CD14-positive monocyte (primary cell): Measurements from ENCODE around the gene TXNL4A. TPM values are rescaled to one million over a fixed set of nuclear protein-coding genes. Genes with fewer than 3 reads are reported as not detected.
"Not testable (repeated sequence)": the region's sequence is repeated elsewhere in the genome, so short reads cannot be mapped to it uniquely, and the experiment has no call there.

ENCODE experiments used
- DNase-seq, 3 donors: peaks; one replicate each; pipeline ENCODE4 v3.0.0-alpha.2; 2011 to 2022
- H2AFZ ChIP-seq: 2 replicates; pipeline ENCODE4 v1.6.0; 2012; ENCODE audit warnings: mild to moderate bottlenecking, low read depth, low read length, inconsistent platforms; ENCODE audit not compliant: insufficient read depth, poor library complexity, severe bottlenecking
- H3K27ac ChIP-seq, 2 donors: 1 replicate in 1 of 2; 2 replicates in 1 of 2; pipeline ENCODE4 v1.5.1; 2012 to 2013; ENCODE audit warnings: low read length in 2 of 2, control low read depth in 1 of 2, inconsistent platforms in 1 of 2, low read depth in 1 of 2, mild to moderate bottlenecking in 1 of 2
- H3K27me3 ChIP-seq, 2 donors: one replicate each; pipeline versions ENCODE4 v1.6.0 to v1.6.1; 2011 to 2013; ENCODE audit warnings: low read length in 2 of 2; ENCODE audit not compliant: control insufficient read depth in 2 of 2, insufficient read depth in 2 of 2
- H3K36me3 ChIP-seq, 2 donors: replicated peaks in 1 of 2; 1 replicate in 1 of 2; 2 replicates in 1 of 2; pipeline versions ENCODE4 v1.5.1 to v1.6.1; 2012 to 2013; ENCODE audit warnings: low read length in 2 of 2, control low read depth in 1 of 2, inconsistent platforms in 1 of 2, mild to moderate bottlenecking in 1 of 2; ENCODE audit not compliant: insufficient read depth in 2 of 2, control insufficient read depth in 1 of 2
- H3K4me1 ChIP-seq, 2 donors: 1 replicate in 1 of 2; 2 replicates in 1 of 2; pipeline versions ENCODE4 v1.5.1 to v1.6.1; 2012 to 2013; ENCODE audit warnings: low read length in 2 of 2, control low read depth in 1 of 2, inconsistent platforms in 1 of 2, mild to moderate bottlenecking in 1 of 2, moderate library complexity in 1 of 2; ENCODE audit not compliant: insufficient read depth in 2 of 2, control insufficient read depth in 1 of 2
- H3K4me2 ChIP-seq: replicated peaks from 2 replicates; pipeline ENCODE3; 2012; ENCODE audit warnings: low read length, moderate library complexity, mild to moderate bottlenecking; ENCODE audit not compliant: poor library complexity, severe bottlenecking; ENCODE audit errors: extremely low read depth
- H3K4me3 ChIP-seq, 3 experiments: fragments of 200-600 bp in 1 of 3; sonication (generic) in 1 of 3; replicated peaks in 1 of 3; 1 replicate in 2 of 3; 2 replicates in 1 of 3; pipeline ENCODE4 v1.5.1; 2011 to 2013; ENCODE audit warnings: low read length in 3 of 3, mild to moderate bottlenecking in 3 of 3, control low read depth in 2 of 3, low read depth in 2 of 3, inconsistent platforms in 1 of 3, moderate library complexity in 1 of 3
- H3K79me2 ChIP-seq: 2 replicates; pipeline ENCODE4 v1.6.0; 2012; ENCODE audit warnings: mild to moderate bottlenecking, control low read depth, inconsistent platforms, low read length, moderate library complexity; ENCODE audit not compliant: insufficient read depth
- H3K9ac ChIP-seq: 2 replicates; pipeline ENCODE4 v1.6.0; 2017; ENCODE audit warnings: low read length, mild to moderate bottlenecking; ENCODE audit not compliant: insufficient read depth, poor library complexity, severe bottlenecking
- H3K9me3 ChIP-seq, 2 donors: replicated peaks in 1 of 2; 1 replicate in 1 of 2; 2 replicates in 1 of 2; pipeline versions ENCODE4 v1.5.1 to v1.6.1; 2012 to 2013; ENCODE audit warnings: low read length in 2 of 2, control low read depth in 1 of 2; ENCODE audit not compliant: control insufficient read depth in 1 of 2, insufficient read depth in 1 of 2
- H4K20me1 ChIP-seq: 2 replicates; pipeline ENCODE4 v1.6.0; 2012; ENCODE audit warnings: mild to moderate bottlenecking, low read length, control low read depth, moderate library complexity; ENCODE audit not compliant: insufficient read depth
- H3K27ac Mint-ChIP-seq, 7 donors: one replicate each; pipeline ENCODE4 v1.8.0; 2020; ENCODE audit warnings: mild to moderate bottlenecking in 7 of 7, mixed read lengths in 7 of 7, moderate library complexity in 6 of 7, inconsistent platforms in 2 of 7
- H3K27me3 Mint-ChIP-seq, 3 donors: one replicate each; pipeline ENCODE4 v1.8.0; 2021 to 2022; ENCODE audit warnings: low read depth in 3 of 3, mild to moderate bottlenecking in 3 of 3, mixed read lengths in 3 of 3, moderate library complexity in 3 of 3, inconsistent platforms in 1 of 3
- H3K36me3 Mint-ChIP-seq, 2 donors: one replicate each; pipeline ENCODE4 v1.8.0; 2020; ENCODE audit warnings: mixed read lengths in 2 of 2, inconsistent platforms in 1 of 2, mild to moderate bottlenecking in 1 of 2
- H3K4me1 Mint-ChIP-seq: one replicate; pipeline ENCODE4 v1.8.0; 2020; ENCODE audit warnings: mild to moderate bottlenecking, mixed read lengths
- H3K4me3 Mint-ChIP-seq, 2 donors: one replicate each; pipeline ENCODE4 v1.8.0; 2020; ENCODE audit warnings: mild to moderate bottlenecking in 2 of 2, mixed read lengths in 2 of 2, moderate library complexity in 1 of 2
- H3K9me3 Mint-ChIP-seq, 7 donors: one replicate each; pipeline ENCODE4 v1.8.0; 2020 to 2022; ENCODE audit warnings: mixed read lengths in 7 of 7, mild to moderate bottlenecking in 6 of 7, moderate library complexity in 6 of 7, inconsistent platforms in 2 of 7
- WGBS: methylation state at CpG from one replicate; pipeline ENCODE4 v1.1.5; 2013; ENCODE audit warnings: missing lambda C conversion rate; ENCODE audit not compliant: insufficient coverage; 5-methylcytosine and 5-hydroxymethylcytosine counted together
- intact Hi-C, 2 donors: fragments of 100-400 bp; cut with micrococcal nuclease; formaldehyde crosslinking; loops; one replicate each; pipeline versions ENCODE4 v1.15.0 to v1.15.1; 2023
- polyA plus RNA-seq, 3 donors: library from polyadenylated mRNA; depleted of rRNA in 1 of 3; unstranded in 2 of 3; stranded (reverse) in 1 of 3; fragments of 300-500 nt in 2 of 3; fragments of >200 nt in 1 of 3; fragmentation: Illumina TruSeq in 2 of 3; gene quantifications; 1 replicate in 2 of 3; 2 replicates in 1 of 3; pipeline ENCODE4 v1.2.3, GENCODE V29; 2012 to 2021
- TF ChIP-seq, protein P1 (sequence below): fragments of 200-600 bp; IDR thresholded peaks from one replicate; pipeline ENCODE4 v1.8.0; 2022; ENCODE audit warnings: antibody characterized with exemption, mild to moderate bottlenecking

TXNL4A gene
- polyA plus RNA-seq, 3 donors = 34.5 to 192 (median 150) TPM

DNA sequence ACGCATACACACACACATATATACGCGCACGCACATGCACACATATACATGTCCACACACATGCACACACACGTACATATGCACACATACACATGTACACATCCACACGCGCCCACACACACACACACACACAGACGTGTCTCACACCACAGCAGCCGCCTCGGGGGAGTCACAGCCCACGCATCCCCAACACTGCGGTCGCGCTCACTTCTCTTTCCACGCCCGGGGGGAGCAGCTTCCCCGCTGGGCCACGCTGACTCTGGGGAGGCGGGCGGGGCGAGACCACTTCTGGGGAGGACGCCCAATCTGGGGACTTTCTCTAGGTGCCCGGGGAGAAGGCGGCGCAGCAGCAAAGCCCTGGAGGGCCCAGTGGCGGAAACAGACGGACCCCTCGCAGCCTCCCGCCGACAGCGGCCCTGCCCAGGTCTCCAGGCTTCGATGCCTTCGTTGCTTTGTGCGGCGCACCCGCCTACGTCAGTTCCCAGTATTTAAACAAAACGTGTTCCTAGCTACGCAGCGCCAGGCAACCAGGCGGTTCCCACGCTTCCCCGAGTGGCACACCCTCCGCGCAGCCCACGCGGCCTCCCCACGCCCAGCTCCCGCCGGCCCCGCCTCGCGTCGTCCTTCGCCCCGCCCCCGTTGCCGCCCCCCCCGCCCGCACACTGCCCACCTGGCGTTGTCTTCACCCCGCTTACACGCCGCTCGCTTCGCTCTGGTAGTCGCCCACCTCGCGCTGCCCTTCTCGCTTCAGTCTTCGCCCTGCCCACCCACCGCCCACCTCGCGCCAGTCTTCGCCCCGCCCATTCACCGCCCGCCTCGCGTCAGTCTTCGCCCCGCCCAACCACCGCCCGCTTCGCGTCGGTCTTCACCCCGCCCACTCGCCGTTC lies 45.1 kb upstream of the TXNL4A start:
- no peaks in the 10 kb centered on the region for H4K20me1 ChIP-seq
- H3K9me3 Mint-ChIP-seq = peaks cover 2 to 24% (median 10%) of the 10 kb centered on the region in 7 donors
- peak overlapping the region; percentile 90 to 93 for H3K27ac ChIP-seq
- peak; percentile 88 to 94 (median 94) for DNase-seq
- H3K9me3 ChIP-seq = peaks cover 0 to 15% of the 10 kb centered on the region in 2 donors
- no peaks in the 10 kb centered on the region for H3K27me3 ChIP-seq
- H3K36me3 Mint-ChIP-seq = peaks cover 4 to 11% of the 10 kb centered on the region in 2 donors
- intact Hi-C loops = loop anchor here (5.0 to 10.0 kb wide), 8 partner anchors 46 to 969 kb away; partner anchors contain the start of genes ATP9B (in 2 of the 2), SLC66A2 (in 2 of the 2) and TXNL4A (in 1 of the 2)
- H3K4me3 ChIP-seq = peak overlapping the region; percentile 20 to 94 (median 63)
- peak overlapping the region; percentile 77 for H3K9ac ChIP-seq
- H3K27me3 Mint-ChIP-seq = peaks cover 0 to 2% (median 2%) of the 10 kb centered on the region in 3 donors
- peak overlapping the region; percentile 83 to 93 for H3K4me3 Mint-ChIP-seq
- peak overlapping the region; percentile 85 for H3K4me2 ChIP-seq
- peaks cover 0 to 3% of the 10 kb centered on the region in 2 donors for H3K36me3 ChIP-seq
- H3K4me1 Mint-ChIP-seq = peaks cover 24% of the 10 kb centered on the region
- H3K27ac Mint-ChIP-seq = peak overlapping the region; percentile 94 to 99 (median 98)
- TF ChIP-seq, protein P1, sequence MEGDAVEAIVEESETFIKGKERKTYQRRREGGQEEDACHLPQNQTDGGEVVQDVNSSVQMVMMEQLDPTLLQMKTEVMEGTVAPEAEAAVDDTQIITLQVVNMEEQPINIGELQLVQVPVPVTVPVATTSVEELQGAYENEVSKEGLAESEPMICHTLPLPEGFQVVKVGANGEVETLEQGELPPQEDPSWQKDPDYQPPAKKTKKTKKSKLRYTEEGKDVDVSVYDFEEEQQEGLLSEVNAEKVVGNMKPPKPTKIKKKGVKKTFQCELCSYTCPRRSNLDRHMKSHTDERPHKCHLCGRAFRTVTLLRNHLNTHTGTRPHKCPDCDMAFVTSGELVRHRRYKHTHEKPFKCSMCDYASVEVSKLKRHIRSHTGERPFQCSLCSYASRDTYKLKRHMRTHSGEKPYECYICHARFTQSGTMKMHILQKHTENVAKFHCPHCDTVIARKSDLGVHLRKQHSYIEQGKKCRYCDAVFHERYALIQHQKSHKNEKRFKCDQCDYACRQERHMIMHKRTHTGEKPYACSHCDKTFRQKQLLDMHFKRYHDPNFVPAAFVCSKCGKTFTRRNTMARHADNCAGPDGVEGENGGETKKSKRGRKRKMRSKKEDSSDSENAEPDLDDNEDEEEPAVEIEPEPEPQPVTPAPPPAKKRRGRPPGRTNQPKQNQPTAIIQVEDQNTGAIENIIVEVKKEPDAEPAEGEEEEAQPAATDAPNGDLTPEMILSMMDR = no peak
- H3K79me2 ChIP-seq = peaks cover 21% of the 10 kb centered on the region
- H3K4me1 ChIP-seq = peaks cover 18 to 22% of the 10 kb centered on the region in 2 donors
- 4% methylated on average over 80 of the region's 90 CpGs for WGBS
- peak overlapping the region; percentile 92 for H2AFZ ChIP-seq

DNA sequence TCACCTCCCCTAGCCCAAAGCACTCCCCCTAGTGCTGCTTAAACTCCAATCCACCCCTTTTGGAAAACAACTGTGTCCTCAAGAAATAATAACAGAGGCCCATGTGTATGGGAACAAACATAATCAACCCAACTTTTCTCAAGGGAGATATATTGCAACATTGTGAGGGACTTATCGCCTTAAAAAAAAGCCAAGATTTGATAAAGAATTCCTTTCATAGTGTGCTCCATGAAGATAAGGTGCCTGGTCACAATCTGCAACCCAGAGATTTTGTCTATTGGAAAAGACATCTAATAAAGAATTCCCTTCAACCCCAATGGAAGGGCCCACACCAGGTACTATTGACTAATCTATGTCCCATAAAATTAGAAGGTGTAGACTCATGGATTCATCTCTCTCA lies 41.3 kb upstream of the TXNL4A start:
- WGBS = no CpG with 5 or more reads among the region's 1 CpG
- Histone ChIP-seq H3K4me1 (peaks cover 11 to 13% of the 10 kb centered on the region in 2 donors), H3K4me2 (no peak overlapping the region), H3K9ac (no peak overlapping the region), H3K79me2 (peaks cover 2% of the 10 kb centered on the region), H3K36me3 (no peaks in the 10 kb centered on the region), H3K27me3 (no peaks in the 10 kb centered on the region), H2AFZ (no peak overlapping the region), H4K20me1 (no peaks in the 10 kb centered on the region), H3K27ac (no peak overlapping the region), H3K4me3 (no peak overlapping the region), H3K9me3 (peaks cover 25% of the 10 kb centered on the region in 2 donors)
- TF ChIP-seq, protein P1 = no peak
- H3K4me1 Mint-ChIP-seq = peaks cover 12% of the 10 kb centered on the region
- H3K27ac Mint-ChIP-seq = no peak overlapping the region
- H3K4me3 Mint-ChIP-seq = no peak overlapping the region
- H3K27me3 Mint-ChIP-seq = peaks cover 0 to 2% (median 2%) of the 10 kb centered on the region in 3 donors
- peaks cover 18 to 49% (median 31%) of the 10 kb centered on the region in 7 donors for H3K9me3 Mint-ChIP-seq
- intact Hi-C loops = loop anchor here (5.0 to 10.0 kb wide), 8 partner anchors 42 to 965 kb away; partner anchors contain the start of genes ATP9B (in 2 of the 2), SLC66A2 (in 2 of the 2) and TXNL4A (in 2 of the 2)
- DNase-seq = no peak
- peaks cover 0 to 3% of the 10 kb centered on the region in 2 donors for H3K36me3 Mint-ChIP-seq

DNA sequence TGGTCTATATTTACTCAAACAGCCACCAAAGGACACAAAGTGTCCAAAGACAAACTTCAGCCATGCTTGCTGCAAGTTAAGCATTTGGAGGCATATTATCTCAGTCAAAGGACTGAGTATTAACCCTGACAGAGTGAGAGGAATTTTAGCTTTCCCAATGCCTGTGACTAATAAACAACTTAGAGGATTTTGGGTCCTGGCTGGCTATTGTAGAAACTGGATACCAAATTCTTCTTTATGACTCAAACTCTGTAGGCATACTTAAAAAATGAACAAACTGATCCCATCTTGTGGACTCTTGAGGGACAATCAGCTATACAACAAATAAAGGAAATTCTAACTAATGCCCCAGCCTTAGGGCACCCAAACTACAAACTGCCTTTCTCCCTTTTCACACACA lies 39.4 kb upstream of the TXNL4A start:
- intact Hi-C loops = loop anchor here in 1 of 2 donors (5.0 kb wide), 1 partner anchor 40 kb away; the partner anchor contains the start of gene TXNL4A
- H3K27me3 ChIP-seq, H4K20me1 ChIP-seq, H3K79me2 ChIP-seq, H2AFZ ChIP-seq, H3K27ac ChIP-seq, H3K4me3 Mint-ChIP-seq, H3K4me3 ChIP-seq, H3K9ac ChIP-seq, H3K4me2 ChIP-seq, H3K4me1 ChIP-seq, H3K4me1 Mint-ChIP-seq, H3K27me3 Mint-ChIP-seq, H3K36me3 Mint-ChIP-seq, H3K36me3 ChIP-seq, H3K27ac Mint-ChIP-seq, DNase-seq: not testable (repeated sequence)
- H3K9me3 ChIP-seq = peaks cover 44 to 45% of the 10 kb centered on the region in 2 donors
- H3K9me3 Mint-ChIP-seq = peaks cover 30 to 63% (median 50%) of the 10 kb centered on the region in 7 donors
